ENCODE results near the gene KRTAP10-7.
"Not testable (repeated sequence)": the region's sequence is repeated elsewhere in the genome, so short reads cannot be mapped to it uniquely, and the experiment has no call there.

The KRTAP10-7 gene

GRCh38 chr21:44571844-44572782, 28.3 kb upstream of the KRTAP10-7 start:
- DNase-seq: no peak

GRCh38 chr21:44572959-44573583, 27.3 kb upstream of the KRTAP10-7 start:
- no peak for DNase-seq

- not testable (repeated sequence) for DNase-seq
Measured at GRCh38 chr21:44573630-44574456, 26.6 kb upstream of the KRTAP10-7 start, which contains the start of gene KRTAP10-4. Gene KRTAP10-4 (plus strand): TSS chr21:44573729. CDS start chr21:44573759, 30 bp downstream.

DNA sequence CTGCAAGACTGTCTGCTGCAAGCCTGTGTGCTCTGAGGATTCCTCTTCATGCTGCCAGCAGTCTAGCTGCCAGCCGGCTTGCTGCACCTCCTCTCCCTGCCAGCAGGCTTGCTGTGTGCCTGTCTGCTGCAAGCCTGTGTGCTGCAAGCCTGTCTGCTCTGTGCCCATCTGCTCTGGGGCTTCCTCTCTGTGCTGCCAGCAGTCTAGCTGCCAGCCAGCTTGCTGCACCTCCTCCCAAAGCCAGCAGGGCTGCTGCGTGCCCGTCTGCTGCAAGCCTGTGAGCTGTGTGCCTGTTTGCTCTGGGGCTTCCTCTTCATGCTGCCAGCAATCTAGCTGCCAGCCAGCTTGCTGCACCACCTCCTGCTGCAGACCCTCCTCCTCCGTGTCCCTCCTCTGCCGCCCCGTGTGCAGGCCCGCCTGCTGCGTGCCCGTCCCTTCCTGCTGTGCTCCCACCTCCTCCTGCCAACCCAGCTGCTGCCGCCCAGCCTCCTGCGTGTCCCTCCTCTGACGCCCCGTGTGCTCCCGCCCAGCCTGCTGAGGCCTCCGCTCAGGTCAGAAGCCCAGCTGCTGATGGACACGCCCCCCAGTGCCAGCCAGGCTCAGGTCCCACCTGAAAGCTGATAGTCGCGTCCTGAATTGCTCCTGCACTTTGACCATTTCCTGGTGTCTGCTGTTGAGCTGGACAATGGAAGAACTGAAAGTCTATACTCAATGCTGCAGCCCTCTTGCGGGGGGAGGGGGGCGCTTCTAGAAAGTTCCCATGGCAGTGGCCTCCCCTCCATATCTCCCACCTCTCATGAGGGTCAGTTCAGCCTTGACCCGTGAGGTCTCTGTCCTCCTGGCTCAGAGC, 25.7 kb upstream of the KRTAP10-7 start:
- no peak for DNase-seq

- DNase-seq: no peak
Measured at GRCh38 chr21:44575307-44576024, 24.9 kb upstream of the KRTAP10-7 start.

- DNase-seq: no peak
Measured at GRCh38 chr21:44576025-44576420, 24.4 kb upstream of the KRTAP10-7 start.

- no peak for DNase-seq
Measured at GRCh38 chr21:44578371-44579055, 21.9 kb upstream of the KRTAP10-7 start.

DNA sequence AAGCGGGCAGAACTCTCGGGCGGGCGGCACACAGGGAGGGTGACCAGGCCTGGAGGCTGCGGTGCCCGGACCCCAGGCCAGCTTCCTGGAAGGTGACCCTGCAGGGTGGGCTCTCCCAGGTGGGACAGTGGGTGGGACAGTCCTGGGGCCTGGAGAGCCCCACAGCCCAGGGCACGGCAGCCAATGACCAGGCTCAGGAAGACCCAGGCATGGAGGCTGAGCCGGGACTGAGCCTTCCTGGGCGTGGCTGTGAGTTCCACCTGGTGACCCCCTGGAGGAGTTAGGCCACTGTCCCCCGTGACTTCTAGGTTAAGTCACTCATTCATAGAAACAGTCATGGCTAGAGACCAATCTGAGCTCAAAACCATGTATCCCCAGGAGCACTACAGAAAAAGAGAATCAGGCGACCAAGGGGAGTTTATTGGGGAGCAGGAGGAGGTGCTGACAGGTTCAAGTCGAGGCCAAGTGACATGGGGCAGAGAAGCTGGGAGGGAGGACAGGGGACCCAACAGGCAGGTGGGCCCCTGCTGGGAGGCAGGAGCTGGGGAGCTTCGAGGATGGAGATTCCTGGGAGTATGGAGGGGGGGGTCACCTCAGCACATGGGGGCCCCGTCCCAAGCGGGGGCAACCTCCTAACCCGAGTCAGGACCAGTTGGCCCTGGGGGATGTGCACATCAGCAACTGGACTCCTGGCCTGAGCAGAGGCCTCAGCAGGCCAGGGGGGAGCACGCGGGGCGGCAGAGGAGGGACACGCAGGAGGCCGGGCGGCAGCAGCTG, 21.2 kb upstream of the KRTAP10-7 start:
- DNase-seq: no peak

DNA sequence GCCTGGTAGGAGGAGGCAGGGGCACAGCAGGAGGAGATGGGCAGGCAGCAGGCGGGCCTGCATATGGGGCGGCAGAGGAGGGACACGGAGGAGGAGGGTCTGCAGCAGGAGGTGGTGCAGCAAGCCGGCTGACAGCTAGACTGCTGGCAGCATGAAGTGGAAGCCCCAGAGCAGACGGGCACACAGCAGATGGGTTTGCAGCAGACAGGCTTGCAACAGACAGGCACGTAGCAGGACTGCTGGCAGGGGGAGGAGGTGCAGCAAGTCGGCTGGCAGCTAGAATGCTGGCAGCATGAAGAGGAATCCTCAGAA, 20.6 kb upstream of the KRTAP10-7 start:
- no peak for DNase-seq

DNA sequence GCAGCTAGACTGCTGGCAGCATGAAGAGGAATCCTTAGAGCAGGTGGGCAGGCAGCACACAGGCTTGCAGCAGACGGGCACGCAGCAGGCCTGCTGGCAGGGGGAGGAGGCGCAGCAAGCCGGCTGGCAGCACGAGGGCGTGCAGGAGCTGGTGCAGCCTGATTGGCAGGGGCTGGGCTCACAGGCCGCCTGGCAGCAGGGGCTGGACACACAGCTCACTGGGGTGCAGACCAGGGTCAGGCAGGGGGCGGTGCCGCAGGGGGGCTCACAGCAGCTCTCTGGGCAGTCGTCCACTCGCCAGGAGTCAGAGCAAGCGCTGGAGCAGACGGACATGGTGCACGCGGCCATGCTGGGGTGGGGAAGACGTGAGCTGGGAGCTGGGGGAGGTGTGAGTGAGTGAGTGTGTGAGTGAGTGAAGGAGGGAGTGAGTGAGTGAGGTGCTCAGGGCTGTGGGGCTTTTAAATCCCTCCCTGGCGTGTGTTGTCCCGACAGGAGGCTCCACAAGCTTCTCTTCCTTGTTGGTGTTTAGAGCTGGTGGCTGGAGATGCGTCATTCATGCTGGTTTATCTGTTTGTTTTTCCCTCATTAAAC, 20.1 kb upstream of the KRTAP10-7 start, which contains the start of gene KRTAP10-5:
Gene KRTAP10-5 (minus strand): TSS at position 374 of the 591 bp plus-strand sequence. CDS start 26 bp downstream, at position 348.
- DNase-seq: not testable (repeated sequence)

GRCh38 chr21:44581158-44581557, 19.2 kb upstream of the KRTAP10-7 start:
- no peak for DNase-seq

- DNase-seq: no peak
Measured at GRCh38 chr21:44582055-44582454, 18.3 kb upstream of the KRTAP10-7 start.

- DNase-seq: no peak
Measured at GRCh38 chr21:44583089-44583799, 17.2 kb upstream of the KRTAP10-7 start.

GRCh38 chr21:44583800-44584147, 16.6 kb upstream of the KRTAP10-7 start:
- DNase-seq: no peak

GRCh38 chr21:44585892-44586291, 14.5 kb upstream of the KRTAP10-7 start:
- DNase-seq: no peak

DNA sequence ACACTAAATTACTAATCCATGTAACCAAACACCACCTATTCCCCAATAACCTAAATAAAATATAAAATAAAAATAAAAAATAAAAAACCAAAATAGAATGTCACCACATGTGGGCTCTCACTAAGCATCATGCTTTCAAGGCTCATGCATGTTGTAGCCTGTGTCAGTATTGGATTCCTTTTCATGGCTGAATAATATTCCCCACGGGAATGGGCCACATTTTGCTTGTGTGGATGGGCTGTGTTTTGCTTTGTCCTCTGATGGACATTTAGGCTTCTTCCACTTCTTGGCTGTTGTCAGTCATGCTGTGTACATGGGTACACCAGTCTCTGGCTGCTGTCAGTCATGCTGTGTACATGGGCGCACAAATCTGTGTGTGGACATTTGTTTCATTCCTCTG, 11.3 kb upstream of the KRTAP10-7 start:
- no peak for DNase-seq

DNA sequence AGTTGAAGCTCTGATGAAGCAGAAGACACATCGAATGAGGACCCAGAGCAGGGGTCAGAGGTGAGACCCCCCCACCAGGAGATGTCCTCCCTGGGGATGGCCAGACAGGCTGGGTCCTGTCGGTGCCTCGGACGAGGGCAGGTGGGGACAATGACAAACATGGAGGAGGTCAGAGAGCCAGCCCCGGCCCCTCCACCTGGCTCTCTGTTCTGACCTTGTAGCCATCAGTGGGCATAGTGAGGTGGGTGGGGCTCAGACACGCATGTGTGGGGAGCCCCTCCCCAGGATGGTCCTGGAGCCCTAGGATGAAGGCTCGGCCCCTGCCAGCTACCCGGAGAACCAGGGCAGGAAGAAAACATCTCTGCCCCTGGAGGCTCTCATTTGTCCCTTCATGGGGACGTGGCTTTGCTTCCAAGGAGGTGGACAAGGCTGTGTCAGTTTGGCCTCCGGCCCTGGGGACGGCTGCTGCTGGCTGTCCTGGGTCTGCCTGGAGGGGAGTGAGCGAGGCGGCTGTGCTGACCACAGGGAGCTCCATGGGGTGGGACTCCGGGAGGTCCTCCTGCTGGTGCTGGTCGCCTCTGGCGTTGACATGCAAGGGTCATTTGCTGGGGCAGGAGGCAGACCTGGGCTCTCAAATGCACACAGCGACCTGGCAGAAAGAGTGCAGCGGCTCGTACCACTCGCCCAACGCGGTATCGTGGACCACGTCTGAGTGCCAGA, 10.7 kb upstream of the KRTAP10-7 start:
- no peak for DNase-seq

DNA sequence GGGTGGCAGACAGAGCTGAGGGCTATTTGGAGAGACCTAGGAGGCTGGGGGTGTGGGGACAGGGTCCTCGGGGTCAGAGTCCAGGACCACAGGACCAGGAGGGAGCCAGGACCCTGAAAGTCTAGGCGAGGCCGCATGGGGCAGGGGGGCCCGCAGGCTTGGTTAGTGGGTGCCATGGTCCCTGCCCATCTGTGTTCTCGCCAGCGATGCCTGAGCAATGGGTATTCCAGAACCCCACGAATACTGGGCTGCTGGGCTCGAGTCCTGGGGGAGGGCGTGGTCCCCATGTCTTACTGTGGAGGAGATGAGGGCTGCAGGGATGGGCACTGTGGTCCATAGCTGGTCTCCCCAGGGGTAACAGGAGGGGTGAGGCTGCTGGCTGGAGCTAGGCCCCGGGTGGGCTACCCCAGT, 10.1 kb upstream of the KRTAP10-7 start:
- DNase-seq: no peak

Data from NCI-H510A (cell line).